Astrocyte of the hippocampus (primary cell): Measurements from ENCODE around the gene FBXO21.
"Not testable (repeated sequence)": the region's sequence is repeated elsewhere in the genome, so short reads cannot be mapped to it uniquely, and the experiment has no call there.

Source experiments
- DNase-seq: peaks from one replicate; pipeline ENCODE4 v3.0.0; 2011; ENCODE audit warnings: low read depth, low spot score

FBXO21 gene

GRCh38 chr12:117109943-117110635 lies 80.2 kb downstream of the FBXO21 start:
- DNase-seq, result no peak

- DNase-seq, result no peak
Observed at GRCh38 chr12:117105902-117106301, 84.4 kb downstream of the FBXO21 start.

GRCh38 chr12:117104003-117104402 lies 86.3 kb downstream of the FBXO21 start:
- not testable (repeated sequence) for DNase-seq

- DNase-seq, result no peak
Observed at GRCh38 chr12:117102800-117103181, 87.5 kb downstream of the FBXO21 start.

GRCh38 chr12:117101953-117102799 lies 88.1 kb downstream of the FBXO21 start:
- DNase-seq, result no peak

GRCh38 chr12:117100851-117101673 lies 89.2 kb downstream of the FBXO21 start:
- no peak for DNase-seq

- DNase-seq, result peak; percentile 26
Observed at GRCh38 chr12:117100251-117100650, 90.0 kb downstream of the FBXO21 start.

- no peak for DNase-seq
Observed at GRCh38 chr12:117098361-117099217, 91.7 kb downstream of the FBXO21 start.

GRCh38 chr12:117098024-117098360 lies 92.3 kb downstream of the FBXO21 start:
- no peak for DNase-seq

- no peak for DNase-seq
Observed at GRCh38 chr12:117097159-117097558, 93.1 kb downstream of the FBXO21 start.

- DNase-seq, result no peak
Observed at GRCh38 chr12:117096501-117097042, 93.7 kb downstream of the FBXO21 start.

GRCh38 chr12:117095191-117095590 lies 95.1 kb downstream of the FBXO21 start:
- DNase-seq, result not testable (repeated sequence)

- DNase-seq, result no peak
Observed at GRCh38 chr12:117093918-117094630, 96.2 kb downstream of the FBXO21 start.

- no peak for DNase-seq
Observed at GRCh38 chr12:117093431-117093830, 96.8 kb downstream of the FBXO21 start.

- no peak for DNase-seq
Observed at GRCh38 chr12:117092886-117093285, 97.4 kb downstream of the FBXO21 start.

GRCh38 chr12:117092511-117092780 lies 97.8 kb downstream of the FBXO21 start:
- no peak for DNase-seq
